ENCODE results near the gene ZFHX3.

DNA sequence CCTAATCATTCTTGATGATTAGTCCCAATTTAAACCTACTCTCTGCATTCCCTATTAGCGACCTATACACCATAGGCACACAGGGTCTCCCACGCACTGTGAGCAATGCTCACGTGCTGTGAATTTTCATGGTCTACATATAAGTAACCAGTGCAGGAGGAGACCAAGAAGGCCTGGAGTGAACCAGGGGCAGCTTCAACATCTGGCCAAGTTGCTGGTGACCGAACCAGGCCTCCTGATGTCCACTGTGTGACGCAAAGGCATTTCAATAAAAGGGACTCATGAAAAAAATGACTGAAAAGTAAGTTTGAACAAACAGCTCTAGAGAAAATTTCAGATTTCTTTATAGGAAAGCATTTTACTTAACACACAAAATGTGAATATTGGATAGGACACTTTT lies 107.0 kb downstream of the ZFHX3 start:
- TF ChIP-seq ZNF384 (IDR thresholded peaks at IDR 0.05; ENCODE audit: borderline replicate concordance, low read depth, low read length) = no peak
- no peak for TF ChIP-seq POLR2A (IDR thresholded peaks at IDR 0.05; ENCODE audit: low read depth, low read length)
- no peak for TF ChIP-seq SREBF2 (IDR thresholded peaks at IDR 0.05; ENCODE audit: low read length)
- TF ChIP-seq ATF3 (IDR thresholded peaks at IDR 0.05; ENCODE audit: borderline replicate concordance, extremely low read depth, low read depth, low read length) = no peak
- no peak for TF ChIP-seq ZNF217 (IDR thresholded peaks at IDR 0.05)
